Stimulated activated CD8-positive, alpha-beta memory T cell treated with anti-CD3 and anti-CD28 coated beads, Interleukin-12 subunit alpha, Interleukin-12 subunit beta, amount 100 ng/mL, for 24 hours (primary cell): ENCODE results near the gene COBL.
"Not testable (repeated sequence)": the region's sequence is repeated elsewhere in the genome, so short reads cannot be mapped to it uniquely, and the experiment has no call there.

Source experiments
- DNase-seq: peaks from one replicate; pipeline ENCODE4 v3.0.0-alpha.2; 2020; ENCODE audit errors: extremely low read depth

The COBL gene

DNA sequence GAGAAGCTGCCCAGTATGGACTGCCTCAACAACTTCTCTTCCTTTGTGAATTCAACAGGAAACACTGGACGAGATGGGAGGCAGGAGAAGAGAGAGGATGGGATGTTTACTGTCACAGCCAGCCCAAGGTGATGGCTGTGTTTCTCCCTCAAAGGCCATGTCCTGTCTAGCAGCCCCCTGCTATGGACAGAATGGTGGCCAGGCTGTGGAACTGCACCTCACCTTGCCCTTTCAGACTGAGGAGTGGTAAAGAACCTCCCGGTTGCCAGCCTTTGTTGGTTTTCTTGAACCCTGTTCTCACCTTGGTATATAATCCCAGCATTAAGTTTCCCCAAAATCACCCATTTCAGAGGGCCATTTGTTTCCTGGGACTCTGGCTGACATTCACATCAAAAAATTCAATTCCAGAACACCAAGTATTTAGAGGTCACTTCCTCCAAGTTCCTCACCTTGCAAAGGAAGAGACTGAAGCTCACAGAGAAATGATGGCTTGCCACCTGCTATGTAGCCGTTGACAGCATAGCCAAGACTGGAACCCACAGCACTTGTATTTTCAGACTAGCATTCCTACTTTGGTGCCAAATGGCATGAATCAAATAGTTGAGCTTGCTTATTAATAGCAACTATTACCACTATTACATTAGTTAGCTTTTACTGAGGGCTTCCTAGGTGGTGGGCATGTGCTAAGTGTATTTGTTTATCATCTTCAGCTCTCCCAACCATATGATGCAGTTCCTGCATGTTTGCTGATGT is 309.9 kb downstream of the COBL start:
- DNase-seq, result no peak

DNA sequence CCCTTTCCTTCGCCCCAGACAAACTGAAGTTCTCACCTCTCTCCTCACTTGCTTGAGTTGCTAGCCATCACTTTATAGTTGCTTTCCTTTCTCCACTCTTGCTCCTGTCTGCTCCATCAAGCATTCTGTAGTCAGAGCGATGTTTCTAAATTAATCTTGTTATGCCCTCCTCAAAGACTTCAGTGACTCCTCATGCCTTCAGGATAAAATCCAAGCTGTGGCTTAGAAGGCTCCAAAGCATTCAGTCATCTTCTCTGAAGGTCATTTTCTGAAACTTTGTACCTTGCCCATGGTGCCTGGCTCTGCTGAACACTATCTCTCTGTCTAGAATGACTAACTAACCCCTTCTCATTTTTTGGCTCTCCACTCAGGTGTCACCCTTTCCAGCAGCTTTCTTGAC is 311.5 kb downstream of the COBL start:
- no peak for DNase-seq

DNA sequence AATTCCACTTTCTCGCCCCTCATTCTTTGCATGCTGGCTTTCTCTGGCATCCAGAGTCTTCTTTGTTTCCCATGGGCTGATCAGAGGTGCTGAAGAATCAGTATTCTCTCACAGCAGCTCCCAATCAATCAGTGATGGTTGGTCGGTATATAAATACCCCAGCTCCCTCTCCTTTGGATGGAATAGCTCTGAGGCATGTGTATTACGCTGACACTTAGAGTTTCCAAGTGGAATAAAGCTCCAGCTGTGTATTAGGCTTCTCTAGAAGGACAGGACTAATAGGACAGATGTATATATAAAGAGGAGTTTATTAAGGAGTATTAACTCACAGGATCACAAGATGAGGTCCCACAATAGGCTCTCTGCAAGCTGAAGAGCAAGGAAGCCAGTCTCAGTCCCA is 315.7 kb downstream of the COBL start:
- DNase-seq, result no peak

DNA sequence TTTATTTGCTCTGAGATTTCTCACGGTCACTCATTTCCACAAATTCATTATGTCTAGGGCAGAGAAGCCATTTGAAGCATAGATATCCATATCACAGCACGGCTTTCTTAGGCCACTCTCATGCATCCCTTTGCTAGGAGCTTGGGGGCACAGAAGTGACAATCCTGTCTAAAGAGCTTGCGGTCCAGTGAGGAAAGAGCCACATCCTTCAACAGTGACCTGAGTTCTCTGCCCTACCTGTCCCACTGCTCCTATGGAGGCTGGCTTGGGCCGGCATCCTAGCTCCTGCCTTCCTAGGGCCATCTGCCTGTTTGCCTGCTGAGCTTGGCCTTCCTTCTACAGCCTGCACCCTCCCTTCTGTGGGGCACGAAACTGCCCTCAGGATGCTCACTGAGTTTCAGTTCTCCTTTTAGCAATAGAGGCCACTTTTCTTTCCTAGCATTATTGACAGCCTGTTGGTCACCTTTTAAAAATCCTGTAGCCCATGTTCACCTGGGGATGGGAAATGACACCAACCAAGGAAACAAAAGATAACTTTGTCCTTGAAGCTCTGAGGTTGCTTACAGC is 321.8 kb downstream of the COBL start:
- DNase-seq, result no peak

DNA sequence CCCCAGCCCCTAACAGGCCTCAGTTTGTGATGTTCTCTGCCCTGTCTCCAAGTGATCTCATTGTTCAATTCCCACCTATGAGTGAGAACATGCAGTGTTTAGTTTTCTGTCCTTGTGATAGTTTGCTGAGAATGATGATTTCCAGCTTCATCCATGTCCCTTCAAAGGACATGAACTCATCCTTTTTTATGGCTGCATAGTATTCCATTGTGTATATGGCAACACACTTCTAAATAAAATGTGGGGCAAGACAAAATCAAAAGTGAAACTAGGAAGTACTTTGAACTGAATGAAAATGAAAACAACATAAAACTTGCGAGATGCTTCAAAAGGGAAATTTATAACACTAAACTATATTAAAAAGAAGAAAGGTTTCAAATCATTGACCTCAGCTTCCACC is 326.4 kb downstream of the COBL start:
- DNase-seq, result not testable (repeated sequence)

DNA sequence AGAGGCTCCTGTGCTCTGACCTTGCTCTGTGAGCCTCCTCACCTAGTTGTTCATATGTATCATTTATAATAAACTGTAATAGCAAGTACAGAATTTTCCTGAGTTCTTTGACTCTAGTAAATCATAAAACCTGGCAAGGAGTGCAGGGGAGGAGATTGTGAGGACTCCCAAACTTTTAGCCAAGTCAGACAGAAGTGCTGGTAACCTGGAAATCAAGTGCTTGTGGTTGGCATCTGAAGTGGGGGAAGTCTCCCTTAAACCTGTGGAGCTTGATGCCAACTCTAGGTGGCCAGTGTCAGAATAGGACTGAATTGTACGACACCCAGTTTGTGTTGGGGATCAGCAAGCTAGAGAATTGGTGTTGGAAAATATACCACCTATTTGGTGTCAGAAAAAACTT is 327.6 kb downstream of the COBL start:
- DNase-seq, result no peak

DNA sequence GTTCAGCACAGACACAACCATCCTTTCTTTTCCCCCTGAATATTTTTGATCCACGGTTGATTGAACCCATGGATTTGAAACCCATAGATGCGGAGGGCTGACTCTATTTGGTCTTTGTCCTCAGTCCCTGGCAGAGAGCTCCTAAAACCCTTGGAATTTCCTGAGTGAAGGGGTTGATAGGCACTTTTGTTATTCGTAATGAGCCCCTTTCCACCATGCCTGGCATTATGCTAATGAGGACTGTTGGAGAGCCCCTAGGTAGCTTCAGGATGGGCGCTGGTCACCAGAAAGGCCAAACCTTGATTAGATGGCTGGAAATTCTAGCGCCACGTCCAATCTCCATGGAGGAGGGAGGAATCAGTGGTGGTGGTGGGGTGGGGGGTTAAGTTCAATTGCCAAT is 328.1 kb downstream of the COBL start:
- DNase-seq, result no peak

DNA sequence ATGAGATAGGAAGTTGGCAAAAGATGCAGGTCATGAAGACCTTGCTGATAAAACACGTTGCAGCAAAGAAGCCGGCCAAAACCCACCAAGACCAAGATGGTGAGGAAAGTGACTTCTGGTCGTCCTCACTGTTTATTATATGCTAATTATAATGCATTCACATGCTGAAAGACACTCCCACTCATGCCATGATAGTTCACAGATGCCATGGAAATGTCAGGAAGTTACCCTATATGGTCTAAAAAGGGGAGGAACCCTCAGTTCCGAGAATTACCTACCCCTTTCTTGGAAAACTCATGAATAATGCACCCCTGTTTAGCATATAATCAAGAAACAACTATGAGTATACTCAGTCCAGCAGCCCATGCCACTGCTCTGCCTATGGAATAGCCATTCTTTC is 331.5 kb downstream of the COBL start:
- DNase-seq, result no peak

DNA sequence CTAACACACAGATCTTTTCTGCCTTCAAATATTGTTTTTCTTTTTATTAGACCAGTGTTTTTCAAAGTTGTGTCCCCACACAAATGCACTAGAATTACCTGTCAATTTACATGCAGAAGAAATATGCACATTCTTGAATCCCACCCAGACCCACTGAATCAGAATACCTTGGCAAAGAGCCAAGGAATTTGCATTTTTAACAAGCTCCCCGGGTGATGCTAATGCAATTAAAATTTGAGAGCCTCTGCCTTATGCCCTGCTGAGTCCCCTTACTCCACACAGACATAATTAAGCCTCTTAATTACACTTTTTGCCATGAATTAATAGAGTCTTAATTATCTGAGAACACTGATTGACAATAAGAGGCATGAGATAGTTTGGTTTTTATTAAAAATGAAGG is 332.8 kb downstream of the COBL start:
- no peak for DNase-seq

DNA sequence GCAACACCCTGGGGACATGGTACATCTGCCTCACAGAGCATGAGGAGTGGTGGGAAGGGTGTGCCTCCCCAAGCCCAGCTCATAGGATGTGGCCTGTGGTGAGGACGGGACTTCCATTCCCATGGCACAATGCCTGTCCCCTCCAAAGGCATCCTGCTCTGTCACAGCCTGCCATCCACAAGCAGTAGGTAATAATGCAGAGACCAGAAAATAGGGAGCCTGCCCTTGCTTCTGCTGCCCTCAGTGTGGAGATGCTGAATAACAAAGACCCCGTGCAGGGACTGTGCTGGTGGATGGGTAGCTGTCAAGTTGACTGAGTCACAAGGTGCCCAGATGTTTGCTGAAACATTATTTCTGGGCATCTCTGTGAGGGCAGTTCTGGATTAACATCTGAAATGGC is 334.0 kb downstream of the COBL start:
- DNase-seq, result no peak

DNA sequence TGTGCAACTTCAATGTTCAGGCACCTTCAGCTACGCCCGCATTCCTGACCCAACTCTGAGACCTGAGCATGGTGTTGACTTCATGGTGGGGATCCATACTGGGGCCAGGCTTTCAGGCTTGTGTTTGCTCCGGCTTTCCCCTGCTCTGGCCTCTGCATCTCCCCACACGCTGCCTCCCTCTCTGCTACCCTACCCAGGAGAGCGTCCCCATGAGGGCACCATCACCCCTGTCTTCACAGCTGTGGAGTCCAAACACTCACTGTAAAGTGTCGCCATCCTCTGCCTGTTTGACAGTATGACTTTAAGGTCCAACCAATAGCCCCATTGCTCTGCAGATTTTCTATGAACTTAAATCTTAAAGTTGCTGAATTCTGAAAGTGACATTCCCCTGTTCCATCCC is 334.9 kb downstream of the COBL start:
- DNase-seq, result no peak

DNA sequence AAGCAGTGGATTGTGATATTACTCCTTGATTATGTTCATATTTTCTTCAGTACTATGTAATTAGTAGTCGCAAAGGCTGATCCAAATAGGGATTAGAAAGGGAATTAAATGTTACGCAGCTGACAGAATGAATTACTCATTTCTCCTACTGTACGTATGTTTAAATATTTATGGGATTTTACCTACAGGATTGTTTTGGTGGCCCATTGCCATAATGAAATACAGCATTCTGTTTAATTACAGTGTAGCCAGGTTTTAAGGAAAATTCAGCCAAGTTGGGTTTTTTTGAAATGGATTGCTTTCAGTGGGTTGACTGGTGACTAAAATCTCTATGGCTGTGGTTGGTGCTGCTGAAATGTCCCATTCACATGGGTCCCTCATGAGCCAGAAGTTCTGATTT is 336.2 kb downstream of the COBL start:
- no peak for DNase-seq

DNA sequence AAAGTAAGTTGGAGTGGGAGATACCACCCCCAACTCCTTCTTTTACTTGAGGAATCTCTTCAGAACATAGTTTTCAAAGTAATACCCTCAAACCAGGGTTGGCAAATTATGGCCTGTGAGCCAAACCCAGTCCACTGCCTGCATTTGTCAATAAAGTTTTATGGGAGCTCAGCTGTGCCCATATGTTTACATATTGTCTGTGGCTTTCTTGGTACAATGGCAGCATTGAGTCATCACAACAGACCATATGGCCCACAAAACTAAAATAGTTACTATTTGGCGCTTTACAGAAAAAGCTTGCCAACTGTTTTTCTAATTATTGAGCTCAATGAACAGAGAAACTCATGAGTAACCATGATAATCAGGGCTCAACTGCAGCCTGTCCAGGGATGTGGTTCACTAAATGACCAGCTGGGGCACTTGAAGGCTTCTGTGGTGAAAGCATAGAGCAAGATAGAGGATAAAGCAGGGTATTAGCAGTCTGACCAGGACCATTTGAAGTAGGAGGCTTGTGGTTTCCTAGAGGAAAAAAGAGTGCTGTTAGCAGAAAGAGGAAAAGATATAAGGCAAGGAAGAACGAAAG is 337.9 kb downstream of the COBL start:
- no peak for DNase-seq

DNA sequence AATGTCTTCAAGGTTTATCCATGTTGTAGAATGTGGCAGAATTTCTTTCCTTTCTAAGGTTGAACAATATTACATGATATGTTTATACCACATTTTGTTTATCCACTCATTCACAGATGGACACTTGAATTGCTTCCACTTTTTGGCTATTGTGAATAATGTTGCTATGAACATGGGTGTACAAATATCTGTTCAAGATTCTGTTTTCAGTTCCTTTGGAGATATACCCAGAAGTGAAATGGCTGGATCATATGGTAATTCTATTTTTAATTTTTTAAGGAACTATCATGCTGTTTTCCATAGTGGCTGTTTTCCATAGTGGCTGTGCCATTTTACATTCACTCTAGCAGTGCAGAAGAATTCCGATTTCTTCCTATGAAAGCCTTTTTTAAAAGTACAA is 339.2 kb downstream of the COBL start:
- DNase-seq, result no peak

DNA sequence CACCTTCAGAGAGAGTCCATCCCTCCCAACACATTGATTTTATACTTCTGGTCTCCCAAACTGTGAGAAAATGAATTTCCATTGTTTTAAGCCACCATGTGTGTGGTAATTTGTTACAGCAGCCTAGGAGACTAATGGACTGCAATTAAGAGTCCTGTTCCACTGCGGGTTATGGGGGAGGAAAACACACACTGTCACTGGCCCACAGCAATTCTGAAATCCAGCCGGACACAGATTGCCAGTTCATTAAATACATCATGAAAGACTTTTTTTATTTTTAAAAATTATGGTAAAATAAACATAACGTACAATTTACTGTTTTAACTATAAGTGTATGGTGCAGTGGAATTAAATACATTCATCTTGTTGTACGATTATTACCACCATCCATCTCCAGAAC is 340.5 kb downstream of the COBL start:
- no peak for DNase-seq

DNA sequence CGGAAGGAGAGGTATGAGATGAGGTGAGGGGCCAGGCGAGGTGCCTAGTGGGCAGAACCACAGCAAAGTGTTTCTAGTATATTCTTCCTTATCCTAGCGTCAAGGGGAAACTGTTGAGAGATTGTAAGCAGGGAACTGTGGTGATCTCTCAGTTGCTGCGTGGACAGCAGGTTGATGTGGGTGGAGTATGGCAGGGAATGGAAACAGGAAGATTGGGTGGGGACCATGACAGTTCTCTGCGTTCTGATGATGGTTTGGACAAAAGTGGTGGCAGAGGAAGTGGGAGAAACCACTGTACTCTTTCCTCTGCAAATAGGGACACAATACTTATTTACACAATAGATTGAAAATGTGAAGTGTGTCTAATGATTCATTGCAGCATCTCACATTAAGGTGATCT is 342.4 kb downstream of the COBL start:
- no peak for DNase-seq

DNA sequence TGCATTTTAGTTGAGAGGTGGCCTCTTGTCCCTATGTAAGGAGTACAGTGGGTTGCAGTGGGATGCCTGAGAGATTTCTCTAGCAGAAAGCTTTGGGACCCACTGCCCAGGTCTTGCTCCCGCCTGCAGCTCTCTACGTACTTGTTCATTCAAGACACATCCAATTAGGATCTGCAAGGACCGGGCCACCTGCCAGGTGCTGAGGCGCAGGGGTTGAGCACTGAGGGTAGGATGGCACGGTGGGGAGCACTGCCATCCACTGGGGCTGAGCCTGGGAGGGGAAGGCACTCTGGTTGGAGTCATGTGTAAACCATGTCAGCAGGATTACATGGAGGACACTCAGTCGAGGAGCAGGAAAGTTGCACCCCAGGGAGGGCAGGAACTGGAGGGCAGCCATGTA is 342.8 kb downstream of the COBL start:
- no peak for DNase-seq

DNA sequence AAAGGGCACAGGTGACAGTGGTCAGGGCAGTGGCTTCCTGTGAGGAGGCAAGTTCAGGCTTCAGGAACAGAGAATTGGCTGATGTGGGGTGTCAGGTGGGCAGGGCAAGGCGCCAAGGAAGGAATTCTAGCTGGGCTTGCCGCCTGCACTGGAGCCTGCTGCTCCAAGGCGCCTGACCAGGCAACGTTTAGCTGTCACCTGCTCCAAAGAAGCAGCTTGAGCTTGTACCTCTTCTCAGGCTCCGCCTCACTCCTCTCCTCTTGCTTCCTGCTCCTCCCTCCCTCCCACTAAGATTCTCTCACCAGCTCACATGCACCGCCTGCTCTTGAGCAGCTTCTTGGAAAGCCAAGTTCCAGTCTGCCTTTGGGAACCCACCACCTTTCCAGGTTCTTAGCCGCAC is 346.5 kb downstream of the COBL start:
- DNase-seq, result no peak
